HCT116 (cell line): ENCODE measurements around the gene UACA. TPM values are rescaled to one million over a fixed set of nuclear protein-coding genes. Genes with fewer than 3 reads are reported as not detected.

Source experiments
- ATAC-seq: fragments of 200-7000 bp; cut with Tn5 transposase; 2 replicates; pipeline ENCODE4 v1.9.1; 2020; ENCODE audit warnings: mild to moderate bottlenecking, moderate library complexity
- BruUV-seq: library from RNA; stranded (reverse); fragments of 400-500 nt; replicated peaks from 2 replicates; lab custom pipeline; 2021; lab: Mats Ljungman, UMichigan
- CTCF ChIA-PET: fragments of 300-600 bp; sonication (Branson Sonifier 250); formaldehyde crosslinking; loops from one replicate; lab custom pipeline; 2021; ENCODE audit warnings: antibody characterized with exemption; lab: Charles Lee
- POLR2A ChIA-PET: fragments of 300-600, 350-600 bp; sonication (Branson Sonifier 250); formaldehyde crosslinking; loops from one replicate; lab custom pipeline; 2021; ENCODE audit warnings: antibody characterized with exemption; lab: Charles Lee
- RAD21 ChIA-PET, 2 experiments: fragments of 300-600 bp; sonication (Branson Sonifier 250); formaldehyde crosslinking; loops; one replicate each; lab custom pipeline; 2023; ENCODE audit warnings: low total read pairs in 2 of 2; ENCODE audit not compliant: uncharacterized antibody in 2 of 2, unreplicated experiment in 2 of 2, low non-redundant PET in 1 of 2; lab: Charles Lee
- DNase-seq: peaks from one replicate; pipeline ENCODE4 v3.0.0-alpha.2; 2010; ENCODE audit warnings: low read depth, low spot score
- H2AFZ ChIP-seq: fragments of 200-600 bp; shearing (Covaris generic), sonication (generic); 2 replicates; pipeline ENCODE4 v1.6.1; 2017; ENCODE audit warnings: low read depth, mixed run types, mixed read lengths, antibody characterized with exemption, low read length; ENCODE audit not compliant: poor library complexity, severe bottlenecking
- H3K27ac ChIP-seq: 2 replicates; pipeline ENCODE4 v1.5.1; 2012; ENCODE audit warnings: low read depth, low read length
- H3K27me3 ChIP-seq: fragments of 200-600 bp; sonication (generic); 2 replicates; pipeline ENCODE4 v1.6.1; 2016; ENCODE audit warnings: mixed run types, low read length, mixed read lengths; ENCODE audit not compliant: insufficient read depth
- H3K36me3 ChIP-seq, 2 experiments: fragments of 200-500 bp in 1 of 2; fragments of 200-600 bp in 1 of 2; sonication (Bioruptor generic) in 1 of 2; sonication (generic) in 1 of 2; 2 replicates each; pipeline versions ENCODE4 v1.5.1 to v1.6.1; 2014 to 2016; ENCODE audit warnings: low read length in 2 of 2, inconsistent platforms in 1 of 2, mixed read lengths in 1 of 2, mixed run types in 1 of 2; ENCODE audit not compliant: insufficient read depth in 2 of 2, control insufficient read depth in 1 of 2
- H3K4me1 ChIP-seq, 2 experiments: fragments of 200-600 bp in 1 of 2; sonication (generic) in 1 of 2; 2 replicates each; pipeline versions ENCODE4 v1.5.1 to v1.6.1; 2012 to 2017; ENCODE audit warnings: low read length in 2 of 2, inconsistent platforms in 1 of 2, mild to moderate bottlenecking in 1 of 2, mixed read lengths in 1 of 2, mixed run types in 1 of 2, moderate library complexity in 1 of 2; ENCODE audit not compliant: insufficient read depth in 2 of 2, control insufficient read depth in 1 of 2
- H3K4me2 ChIP-seq: fragments of 200-600 bp; sonication (generic); 2 replicates; pipeline ENCODE4 v1.6.1; 2017; ENCODE audit warnings: mixed run types, low read length, mixed read lengths
- H3K4me3 ChIP-seq, 2 experiments: fragments of 200-600 bp in 1 of 2; sonication (generic) in 1 of 2; replicated peaks in 1 of 2; 2 replicates each; pipeline ENCODE4 v1.5.1; 2011 to 2016; ENCODE audit warnings: low read length in 2 of 2, control low read depth in 1 of 2, low read depth in 1 of 2, mild to moderate bottlenecking in 1 of 2, mixed read lengths in 1 of 2, mixed run types in 1 of 2
- H3K79me2 ChIP-seq: fragments of 200-600 bp; sonication (generic); 2 replicates; pipeline ENCODE4 v1.6.1; 2017; ENCODE audit warnings: mild to moderate bottlenecking, mixed run types, low read length, moderate library complexity, mixed read lengths; ENCODE audit not compliant: insufficient read depth
- H3K9ac ChIP-seq: fragments of 200-600 bp; sonication (generic); 2 replicates; pipeline ENCODE4 v1.6.1; 2016; ENCODE audit warnings: low read length, mixed read lengths
- H3K9me2 ChIP-seq: fragments of 200-600 bp; sonication (generic), shearing (Covaris generic); 2 replicates; pipeline ENCODE4 v1.6.1; 2017; ENCODE audit warnings: mixed run types, mild to moderate bottlenecking, moderate library complexity; ENCODE audit not compliant: insufficient read depth
- H3K9me3 ChIP-seq, 2 experiments: fragments of 200-500 bp in 1 of 2; fragments of 200-600 bp in 1 of 2; sonication (Bioruptor generic) in 1 of 2; sonication (generic) in 1 of 2; 2 replicates each; pipeline ENCODE4 v1.6.1; 2014 to 2017; ENCODE audit warnings: low read length in 2 of 2, mixed read lengths in 2 of 2, inconsistent platforms in 1 of 2, low read depth in 1 of 2, mild to moderate bottlenecking in 1 of 2, mixed run types in 1 of 2, moderate library complexity in 1 of 2; ENCODE audit not compliant: control insufficient read depth in 1 of 2, insufficient read depth in 1 of 2
- H4K20me1 ChIP-seq: fragments of 200-600 bp; sonication (generic), shearing (Covaris generic); 2 replicates; pipeline ENCODE4 v1.6.1; 2017; ENCODE audit warnings: mixed run types, mild to moderate bottlenecking, moderate library complexity; ENCODE audit not compliant: insufficient read depth
- CTCF ChIP-seq, 3 experiments: fragments of 200-600 bp in 1 of 3; sonication (generic) in 1 of 3; IDR thresholded peaks in 2 of 3; conservative IDR thresholded peaks in 1 of 3; 2 replicates each; pipeline ENCODE4 v1.5.1; 2012 to 2017; ENCODE audit warnings: low read depth in 2 of 3, low read length in 2 of 3, antibody characterized with exemption in 1 of 3, borderline replicate concordance in 1 of 3, control low read depth in 1 of 3, mild to moderate bottlenecking in 1 of 3, mixed read lengths in 1 of 3, mixed run types in 1 of 3, moderate library complexity in 1 of 3; ENCODE audit not compliant: insufficient read depth in 1 of 3
- EZH2 ChIP-seq: fragments of 200-600 bp; sonication (generic); IDR thresholded peaks from 2 replicates; pipeline ENCODE4 v1.6.1; 2017; ENCODE audit warnings: antibody characterized with exemption, mixed run types
- EZH2phosphoT487 ChIP-seq: fragments of 200-600 bp; IDR thresholded peaks from 2 replicates; pipeline ENCODE4 v1.6.1; 2018; ENCODE audit warnings: antibody characterized with exemption, borderline replicate concordance
- FOSL1 ChIP-seq: IDR thresholded peaks from 2 replicates; pipeline ENCODE4 v1.6.1; 2012; ENCODE audit warnings: low read depth
- REST ChIP-seq: IDR thresholded peaks from 2 replicates; pipeline ENCODE4 v1.6.1; 2012; ENCODE audit warnings: low read depth
- SRF ChIP-seq: IDR thresholded peaks from 2 replicates; pipeline ENCODE4 v1.6.1; 2012; ENCODE audit warnings: low read depth
- intact Hi-C: fragments of 100-400 bp; cut with micrococcal nuclease; formaldehyde crosslinking; loops from 2 replicates; pipeline ENCODE4 v1.10.0; 2022
- total RNA-seq: library from RNA; stranded (reverse); gene quantifications from one replicate; pipeline ENCODE4 v1.2.1, GENCODE V29; 2021; ENCODE audit not compliant: unreplicated experiment

Gene UACA
- total RNA-seq, 1 experiment from 2014 or later = 47.4 TPM

GRCh38 chr15:70699890-70700289, 63.5 kb downstream of the UACA start:
- ATAC-seq (no peak), DNase-seq (no peak)
- no peaks in the 10 kb centered on the region for H3K9me2 ChIP-seq
- ChIA-PET CTCF (no interaction called here), RAD21 (no interaction called here), POLR2A (no interaction called here)
- intact Hi-C loops = no loop called here
- no peak overlapping the region for H2AFZ ChIP-seq
- H3K4me1 ChIP-seq = peaks cover 14 to 49% of the 10 kb centered on the region in 2 experiments; a peak in 3 of 4 replicates
- H3K9ac ChIP-seq = no peak overlapping the region
- TF ChIP-seq SRF (no peak), EZH2 (no peak), FOSL1 (no peak), REST (no peak), CTCF (IDR thresholded peaks at IDR 0.05 in 2 of 3, conservative IDR thresholded peaks at IDR 0.05 in 1 of 3; ENCODE audit: borderline replicate concordance in 1 of 3, insufficient read depth in 1 of 3, low read depth in 2 of 3, low read length in 2 of 3) (no peak), EZH2phosphoT487 (no peak)
- H3K27ac ChIP-seq = no peak overlapping the region
- H3K4me2 ChIP-seq = no peak overlapping the region
- no peaks in the 10 kb centered on the region for H3K36me3 ChIP-seq
- no TSS peak for BruUV-seq
- peaks cover 3% of the 10 kb centered on the region; the same call in 1 of the 2 replicates for H3K79me2 ChIP-seq
- H3K4me3 ChIP-seq = no peak overlapping the region
- no peaks in the 10 kb centered on the region for H4K20me1 ChIP-seq
- no peaks in the 10 kb centered on the region for H3K9me3 ChIP-seq
- H3K27me3 ChIP-seq = no peaks in the 10 kb centered on the region
